ENCODE results near the gene AKNA.

The AKNA gene

GRCh38 chr9:114351932-114352331, 35.9 kb downstream of the AKNA start:
- Histone ChIP-seq H3K9ac (ENCODE audit: low read depth in 1 of 2, low read length in 2 of 2) (no peak overlapping the region), H3K36me3 (ENCODE audit: control insufficient read depth in 1 of 2, insufficient read depth in 2 of 2, low read length in 2 of 2) (peaks cover 39 to 80% of the 10 kb centered on the region in 2 donors), H3K4me1 (ENCODE audit: control insufficient read depth in 1 of 2, insufficient read depth in 2 of 2, low read length in 2 of 2) (no peaks in the 10 kb centered on the region), H3K4me3 (ENCODE audit: low read depth in 1 of 2, low read length in 2 of 2) (no peak overlapping the region), H3K27ac (ENCODE audit: low read depth, low read length) (no peak overlapping the region), H3K9me3 (ENCODE audit: control insufficient read depth in 1 of 2, low read length in 2 of 2) (no peaks in the 10 kb centered on the region), H3K27me3 (ENCODE audit: control insufficient read depth in 1 of 2, insufficient read depth in 2 of 2, low read length in 2 of 2) (no peaks in the 10 kb centered on the region)

- Histone ChIP-seq H3K27ac (ENCODE audit: low read depth, low read length) (no peak overlapping the region), H3K36me3 (ENCODE audit: control insufficient read depth in 1 of 2, insufficient read depth in 2 of 2, low read length in 2 of 2) (peaks cover 42 to 80% of the 10 kb centered on the region in 2 donors), H3K9ac (ENCODE audit: low read depth in 1 of 2, low read length in 2 of 2) (no peak overlapping the region), H3K4me1 (ENCODE audit: control insufficient read depth in 1 of 2, insufficient read depth in 2 of 2, low read length in 2 of 2) (no peaks in the 10 kb centered on the region), H3K27me3 (ENCODE audit: control insufficient read depth in 1 of 2, insufficient read depth in 2 of 2, low read length in 2 of 2) (no peaks in the 10 kb centered on the region), H3K4me3 (ENCODE audit: low read depth in 1 of 2, low read length in 2 of 2) (no peak overlapping the region), H3K9me3 (ENCODE audit: control insufficient read depth in 1 of 2, low read length in 2 of 2) (no peaks in the 10 kb centered on the region)
Measured at GRCh38 chr9:114350636-114351401, 37.0 kb downstream of the AKNA start.

GRCh38 chr9:114349713-114350480, 37.9 kb downstream of the AKNA start:
- Histone ChIP-seq H3K9me3 (ENCODE audit: control insufficient read depth in 1 of 2, low read length in 2 of 2) (no peaks in the 10 kb centered on the region), H3K27me3 (ENCODE audit: control insufficient read depth in 1 of 2, insufficient read depth in 2 of 2, low read length in 2 of 2) (no peaks in the 10 kb centered on the region), H3K27ac (ENCODE audit: low read depth, low read length) (no peak overlapping the region), H3K4me1 (ENCODE audit: control insufficient read depth in 1 of 2, insufficient read depth in 2 of 2, low read length in 2 of 2) (no peaks in the 10 kb centered on the region), H3K4me3 (ENCODE audit: low read depth in 1 of 2, low read length in 2 of 2) (no peak overlapping the region), H3K9ac (ENCODE audit: low read depth in 1 of 2, low read length in 2 of 2) (no peak overlapping the region), H3K36me3 (ENCODE audit: control insufficient read depth in 1 of 2, insufficient read depth in 2 of 2, low read length in 2 of 2) (peaks cover 44 to 79% of the 10 kb centered on the region in 2 donors)

GRCh38 chr9:114348906-114349482, 38.8 kb downstream of the AKNA start:
- Histone ChIP-seq H3K27me3 (ENCODE audit: control insufficient read depth in 1 of 2, insufficient read depth in 2 of 2, low read length in 2 of 2) (no peaks in the 10 kb centered on the region), H3K27ac (ENCODE audit: low read depth, low read length) (no peak overlapping the region), H3K4me1 (ENCODE audit: control insufficient read depth in 1 of 2, insufficient read depth in 2 of 2, low read length in 2 of 2) (no peaks in the 10 kb centered on the region), H3K36me3 (ENCODE audit: control insufficient read depth in 1 of 2, insufficient read depth in 2 of 2, low read length in 2 of 2) (peaks cover 51 to 85% of the 10 kb centered on the region in 2 donors), H3K9me3 (ENCODE audit: control insufficient read depth in 1 of 2, low read length in 2 of 2) (no peaks in the 10 kb centered on the region), H3K4me3 (ENCODE audit: low read depth in 1 of 2, low read length in 2 of 2) (no peak overlapping the region), H3K9ac (ENCODE audit: low read depth in 1 of 2, low read length in 2 of 2) (no peak overlapping the region)

GRCh38 chr9:114348261-114348905, 39.4 kb downstream of the AKNA start:
- no peak overlapping the region for H3K9ac ChIP-seq (ENCODE audit: low read depth in 1 of 2, low read length in 2 of 2)
- H3K4me1 ChIP-seq (ENCODE audit: control insufficient read depth in 1 of 2, insufficient read depth in 2 of 2, low read length in 2 of 2) = no peaks in the 10 kb centered on the region
- no peaks in the 10 kb centered on the region for H3K9me3 ChIP-seq (ENCODE audit: control insufficient read depth in 1 of 2, low read length in 2 of 2)
- no peak overlapping the region for H3K27ac ChIP-seq (ENCODE audit: low read depth, low read length)
- no peaks in the 10 kb centered on the region for H3K27me3 ChIP-seq (ENCODE audit: control insufficient read depth in 1 of 2, insufficient read depth in 2 of 2, low read length in 2 of 2)
- no peak overlapping the region for H3K4me3 ChIP-seq (ENCODE audit: low read depth in 1 of 2, low read length in 2 of 2)
- peaks cover 53 to 85% of the 10 kb centered on the region in 2 donors for H3K36me3 ChIP-seq (ENCODE audit: control insufficient read depth in 1 of 2, insufficient read depth in 2 of 2, low read length in 2 of 2)

- H3K36me3 ChIP-seq (ENCODE audit: control insufficient read depth in 1 of 2, insufficient read depth in 2 of 2, low read length in 2 of 2) = peaks cover 58 to 89% of the 10 kb centered on the region in 2 donors
- H3K4me3 ChIP-seq (ENCODE audit: low read depth in 1 of 2, low read length in 2 of 2) = no peak overlapping the region
- H3K27me3 ChIP-seq (ENCODE audit: control insufficient read depth in 1 of 2, insufficient read depth in 2 of 2, low read length in 2 of 2) = no peaks in the 10 kb centered on the region
- no peak overlapping the region for H3K9ac ChIP-seq (ENCODE audit: low read depth in 1 of 2, low read length in 2 of 2)
- H3K9me3 ChIP-seq (ENCODE audit: control insufficient read depth in 1 of 2, low read length in 2 of 2) = no peaks in the 10 kb centered on the region
- H3K27ac ChIP-seq (ENCODE audit: low read depth, low read length) = no peak overlapping the region
- H3K4me1 ChIP-seq (ENCODE audit: control insufficient read depth in 1 of 2, insufficient read depth in 2 of 2, low read length in 2 of 2) = no peaks in the 10 kb centered on the region
Measured at GRCh38 chr9:114347675-114348074, 40.1 kb downstream of the AKNA start.

GRCh38 chr9:114346146-114346545, 41.6 kb downstream of the AKNA start:
- Histone ChIP-seq H3K4me1 (ENCODE audit: control insufficient read depth in 1 of 2, insufficient read depth in 2 of 2, low read length in 2 of 2) (no peaks in the 10 kb centered on the region), H3K36me3 (ENCODE audit: control insufficient read depth in 1 of 2, insufficient read depth in 2 of 2, low read length in 2 of 2) (peaks cover 71 to 92% of the 10 kb centered on the region in 2 donors), H3K27me3 (ENCODE audit: control insufficient read depth in 1 of 2, insufficient read depth in 2 of 2, low read length in 2 of 2) (no peaks in the 10 kb centered on the region), H3K9ac (ENCODE audit: low read depth in 1 of 2, low read length in 2 of 2) (no peak overlapping the region), H3K4me3 (ENCODE audit: low read depth in 1 of 2, low read length in 2 of 2) (no peak overlapping the region), H3K27ac (ENCODE audit: low read depth, low read length) (no peak overlapping the region), H3K9me3 (ENCODE audit: control insufficient read depth in 1 of 2, low read length in 2 of 2) (no peaks in the 10 kb centered on the region)

GRCh38 chr9:114345493-114346065, 42.2 kb downstream of the AKNA start:
- H3K27ac ChIP-seq (ENCODE audit: low read depth, low read length) = no peak overlapping the region
- H3K36me3 ChIP-seq (ENCODE audit: control insufficient read depth in 1 of 2, insufficient read depth in 2 of 2, low read length in 2 of 2) = peaks cover 72 to 92% of the 10 kb centered on the region in 2 donors
- H3K27me3 ChIP-seq (ENCODE audit: control insufficient read depth in 1 of 2, insufficient read depth in 2 of 2, low read length in 2 of 2) = no peaks in the 10 kb centered on the region
- H3K9ac ChIP-seq (ENCODE audit: low read depth in 1 of 2, low read length in 2 of 2) = no peak overlapping the region
- no peaks in the 10 kb centered on the region for H3K9me3 ChIP-seq (ENCODE audit: control insufficient read depth in 1 of 2, low read length in 2 of 2)
- H3K4me1 ChIP-seq (ENCODE audit: control insufficient read depth in 1 of 2, insufficient read depth in 2 of 2, low read length in 2 of 2) = no peaks in the 10 kb centered on the region
- H3K4me3 ChIP-seq (ENCODE audit: low read depth in 1 of 2, low read length in 2 of 2) = no peak overlapping the region

GRCh38 chr9:114344692-114345091, 43.1 kb downstream of the AKNA start:
- no peak overlapping the region for H3K4me3 ChIP-seq (ENCODE audit: low read depth in 1 of 2, low read length in 2 of 2)
- no peaks in the 10 kb centered on the region for H3K9me3 ChIP-seq (ENCODE audit: control insufficient read depth in 1 of 2, low read length in 2 of 2)
- H3K4me1 ChIP-seq (ENCODE audit: control insufficient read depth in 1 of 2, insufficient read depth in 2 of 2, low read length in 2 of 2) = no peaks in the 10 kb centered on the region
- peaks cover 71 to 91% of the 10 kb centered on the region in 2 donors for H3K36me3 ChIP-seq (ENCODE audit: control insufficient read depth in 1 of 2, insufficient read depth in 2 of 2, low read length in 2 of 2)
- H3K9ac ChIP-seq (ENCODE audit: low read depth in 1 of 2, low read length in 2 of 2) = no peak overlapping the region
- no peak overlapping the region for H3K27ac ChIP-seq (ENCODE audit: low read depth, low read length)
- H3K27me3 ChIP-seq (ENCODE audit: control insufficient read depth in 1 of 2, insufficient read depth in 2 of 2, low read length in 2 of 2) = no peaks in the 10 kb centered on the region
